CD14-positive monocyte (primary cell): ENCODE results near the gene SAMD4B. TPM values are rescaled to one million over a fixed set of nuclear protein-coding genes. Genes with fewer than 3 reads are reported as not detected.
A peak's percentile ranks its signal among the peaks of the same experiment; 100 is the strongest.

Experiments
- DNase-seq, 3 donors: peaks; one replicate each; pipeline ENCODE4 v3.0.0-alpha.2; 2011 to 2022
- H2AFZ ChIP-seq: 2 replicates; pipeline ENCODE4 v1.6.0; 2012; ENCODE audit warnings: mild to moderate bottlenecking, low read depth, low read length, inconsistent platforms; ENCODE audit not compliant: insufficient read depth, poor library complexity, severe bottlenecking
- H3K27ac ChIP-seq, 2 donors: 1 replicate in 1 of 2; 2 replicates in 1 of 2; pipeline ENCODE4 v1.5.1; 2012 to 2013; ENCODE audit warnings: low read length in 2 of 2, control low read depth in 1 of 2, inconsistent platforms in 1 of 2, low read depth in 1 of 2, mild to moderate bottlenecking in 1 of 2
- H3K27me3 ChIP-seq, 2 donors: one replicate each; pipeline versions ENCODE4 v1.6.0 to v1.6.1; 2011 to 2013; ENCODE audit warnings: low read length in 2 of 2; ENCODE audit not compliant: control insufficient read depth in 2 of 2, insufficient read depth in 2 of 2
- H3K36me3 ChIP-seq, 2 donors: replicated peaks in 1 of 2; 1 replicate in 1 of 2; 2 replicates in 1 of 2; pipeline versions ENCODE4 v1.5.1 to v1.6.1; 2012 to 2013; ENCODE audit warnings: low read length in 2 of 2, control low read depth in 1 of 2, inconsistent platforms in 1 of 2, mild to moderate bottlenecking in 1 of 2; ENCODE audit not compliant: insufficient read depth in 2 of 2, control insufficient read depth in 1 of 2
- H3K4me1 ChIP-seq, 2 donors: 1 replicate in 1 of 2; 2 replicates in 1 of 2; pipeline versions ENCODE4 v1.5.1 to v1.6.1; 2012 to 2013; ENCODE audit warnings: low read length in 2 of 2, control low read depth in 1 of 2, inconsistent platforms in 1 of 2, mild to moderate bottlenecking in 1 of 2, moderate library complexity in 1 of 2; ENCODE audit not compliant: insufficient read depth in 2 of 2, control insufficient read depth in 1 of 2
- H3K4me2 ChIP-seq: replicated peaks from 2 replicates; pipeline ENCODE3; 2012; ENCODE audit warnings: low read length, moderate library complexity, mild to moderate bottlenecking; ENCODE audit not compliant: poor library complexity, severe bottlenecking; ENCODE audit errors: extremely low read depth
- H3K4me3 ChIP-seq, 3 experiments: fragments of 200-600 bp in 1 of 3; sonication (generic) in 1 of 3; replicated peaks in 1 of 3; 1 replicate in 2 of 3; 2 replicates in 1 of 3; pipeline ENCODE4 v1.5.1; 2011 to 2013; ENCODE audit warnings: low read length in 3 of 3, mild to moderate bottlenecking in 3 of 3, control low read depth in 2 of 3, low read depth in 2 of 3, inconsistent platforms in 1 of 3, moderate library complexity in 1 of 3
- H3K79me2 ChIP-seq: 2 replicates; pipeline ENCODE4 v1.6.0; 2012; ENCODE audit warnings: mild to moderate bottlenecking, control low read depth, inconsistent platforms, low read length, moderate library complexity; ENCODE audit not compliant: insufficient read depth
- H3K9ac ChIP-seq: 2 replicates; pipeline ENCODE4 v1.6.0; 2017; ENCODE audit warnings: low read length, mild to moderate bottlenecking; ENCODE audit not compliant: insufficient read depth, poor library complexity, severe bottlenecking
- H3K9me3 ChIP-seq, 2 donors: replicated peaks in 1 of 2; 1 replicate in 1 of 2; 2 replicates in 1 of 2; pipeline versions ENCODE4 v1.5.1 to v1.6.1; 2012 to 2013; ENCODE audit warnings: low read length in 2 of 2, control low read depth in 1 of 2; ENCODE audit not compliant: control insufficient read depth in 1 of 2, insufficient read depth in 1 of 2
- H4K20me1 ChIP-seq: 2 replicates; pipeline ENCODE4 v1.6.0; 2012; ENCODE audit warnings: mild to moderate bottlenecking, low read length, control low read depth, moderate library complexity; ENCODE audit not compliant: insufficient read depth
- H3K27ac Mint-ChIP-seq, 7 donors: one replicate each; pipeline ENCODE4 v1.8.0; 2020; ENCODE audit warnings: mild to moderate bottlenecking in 7 of 7, mixed read lengths in 7 of 7, moderate library complexity in 6 of 7, inconsistent platforms in 2 of 7
- H3K27me3 Mint-ChIP-seq, 3 donors: one replicate each; pipeline ENCODE4 v1.8.0; 2021 to 2022; ENCODE audit warnings: low read depth in 3 of 3, mild to moderate bottlenecking in 3 of 3, mixed read lengths in 3 of 3, moderate library complexity in 3 of 3, inconsistent platforms in 1 of 3
- H3K36me3 Mint-ChIP-seq, 2 donors: one replicate each; pipeline ENCODE4 v1.8.0; 2020; ENCODE audit warnings: mixed read lengths in 2 of 2, inconsistent platforms in 1 of 2, mild to moderate bottlenecking in 1 of 2
- H3K4me1 Mint-ChIP-seq: one replicate; pipeline ENCODE4 v1.8.0; 2020; ENCODE audit warnings: mild to moderate bottlenecking, mixed read lengths
- H3K4me3 Mint-ChIP-seq, 2 donors: one replicate each; pipeline ENCODE4 v1.8.0; 2020; ENCODE audit warnings: mild to moderate bottlenecking in 2 of 2, mixed read lengths in 2 of 2, moderate library complexity in 1 of 2
- H3K9me3 Mint-ChIP-seq, 7 donors: one replicate each; pipeline ENCODE4 v1.8.0; 2020 to 2022; ENCODE audit warnings: mixed read lengths in 7 of 7, mild to moderate bottlenecking in 6 of 7, moderate library complexity in 6 of 7, inconsistent platforms in 2 of 7
- whole genome bisulfite sequencing: methylation state at CpG from one replicate; pipeline ENCODE4 v1.1.5; 2013; ENCODE audit warnings: missing lambda C conversion rate; ENCODE audit not compliant: insufficient coverage; 5-methylcytosine and 5-hydroxymethylcytosine counted together
- intact Hi-C, 2 donors: fragments of 100-400 bp; cut with micrococcal nuclease; formaldehyde crosslinking; loops; one replicate each; pipeline versions ENCODE4 v1.15.0 to v1.15.1; 2023
- polyA plus RNA-seq, 3 donors: library from polyadenylated mRNA; depleted of rRNA in 1 of 3; unstranded in 2 of 3; stranded (reverse) in 1 of 3; fragments of 300-500 nt in 2 of 3; fragments of >200 nt in 1 of 3; fragmentation: Illumina TruSeq in 2 of 3; gene quantifications; 1 replicate in 2 of 3; 2 replicates in 1 of 3; pipeline ENCODE4 v1.2.3, GENCODE V29; 2012 to 2021
- TF ChIP-seq, protein P1 (sequence below): fragments of 200-600 bp; IDR thresholded peaks from one replicate; pipeline ENCODE4 v1.8.0; 2022; ENCODE audit warnings: antibody characterized with exemption, mild to moderate bottlenecking

SAMD4B gene
- polyA plus RNA-seq, 3 donors = 4.5 to 56.6 (median 5.6) TPM

DNA sequence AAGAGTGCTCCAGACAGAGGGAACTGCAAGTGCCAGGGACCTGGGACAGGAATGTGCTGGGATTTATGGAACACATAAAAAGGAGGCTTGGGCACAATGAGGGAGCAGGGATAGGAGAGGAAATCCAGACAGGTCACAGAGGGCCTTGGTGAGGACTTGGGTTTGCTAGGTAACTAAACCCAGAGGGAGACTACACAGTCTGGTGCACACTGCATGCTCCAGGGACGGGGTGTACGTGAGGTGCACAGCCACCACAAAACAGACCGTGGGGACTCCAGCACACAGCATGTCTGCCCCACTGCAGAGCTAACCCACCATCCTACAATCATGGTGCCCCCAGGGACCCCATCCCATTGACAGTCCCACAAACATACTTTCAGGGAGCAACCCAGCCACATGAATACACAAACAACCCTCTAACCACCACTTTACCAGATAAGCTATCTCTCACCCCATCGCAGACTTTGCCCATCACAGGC lies 58.9 kb downstream of the SAMD4B start:
- Mint-ChIP-seq H3K9me3 (peaks cover 0 to 4% (median 0%) of the 10 kb centered on the region in 7 donors), H3K4me1 (peaks cover 63% of the 10 kb centered on the region), H3K4me3 (peak overlapping the region; percentile 71 to 92), H3K27me3 (peaks cover 0 to 3% (median 2%) of the 10 kb centered on the region in 3 donors), H3K36me3 (peaks cover 11 to 34% of the 10 kb centered on the region in 2 donors), H3K27ac (peak overlapping the region; percentile 98 to 100 (median 100))
- TF ChIP-seq, protein P1, sequence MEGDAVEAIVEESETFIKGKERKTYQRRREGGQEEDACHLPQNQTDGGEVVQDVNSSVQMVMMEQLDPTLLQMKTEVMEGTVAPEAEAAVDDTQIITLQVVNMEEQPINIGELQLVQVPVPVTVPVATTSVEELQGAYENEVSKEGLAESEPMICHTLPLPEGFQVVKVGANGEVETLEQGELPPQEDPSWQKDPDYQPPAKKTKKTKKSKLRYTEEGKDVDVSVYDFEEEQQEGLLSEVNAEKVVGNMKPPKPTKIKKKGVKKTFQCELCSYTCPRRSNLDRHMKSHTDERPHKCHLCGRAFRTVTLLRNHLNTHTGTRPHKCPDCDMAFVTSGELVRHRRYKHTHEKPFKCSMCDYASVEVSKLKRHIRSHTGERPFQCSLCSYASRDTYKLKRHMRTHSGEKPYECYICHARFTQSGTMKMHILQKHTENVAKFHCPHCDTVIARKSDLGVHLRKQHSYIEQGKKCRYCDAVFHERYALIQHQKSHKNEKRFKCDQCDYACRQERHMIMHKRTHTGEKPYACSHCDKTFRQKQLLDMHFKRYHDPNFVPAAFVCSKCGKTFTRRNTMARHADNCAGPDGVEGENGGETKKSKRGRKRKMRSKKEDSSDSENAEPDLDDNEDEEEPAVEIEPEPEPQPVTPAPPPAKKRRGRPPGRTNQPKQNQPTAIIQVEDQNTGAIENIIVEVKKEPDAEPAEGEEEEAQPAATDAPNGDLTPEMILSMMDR = no peak
- no peaks in the 10 kb centered on the region for H3K9me3 ChIP-seq
- peaks cover 0 to 5% of the 10 kb centered on the region in 2 donors for H3K36me3 ChIP-seq
- 53% methylated on average over 4 of the region's 4 CpGs for WGBS
- H2AFZ ChIP-seq = no peak overlapping the region
- H3K4me1 ChIP-seq = peaks cover 85% of the 10 kb centered on the region in 2 donors
- H3K4me2 ChIP-seq = peak overlapping the region; percentile 75
- no peaks in the 10 kb centered on the region for H3K27me3 ChIP-seq
- peak overlapping the region in 1 of 3 experiments; percentile 96 for H3K4me3 ChIP-seq
- peak overlapping the region; percentile 100 for H3K9ac ChIP-seq
- DNase-seq = peak in 1 of 3 donors; percentile 16
- H4K20me1 ChIP-seq = peaks cover 2% of the 10 kb centered on the region
- intact Hi-C loops = loop anchor here in 1 of 2 donors (5.0 kb wide), 1 partner anchor 719 kb away; no protein-coding TSS in a partner anchor
- peaks cover 80% of the 10 kb centered on the region for H3K79me2 ChIP-seq
- peak overlapping the region; percentile 98 to 99 for H3K27ac ChIP-seq

DNA sequence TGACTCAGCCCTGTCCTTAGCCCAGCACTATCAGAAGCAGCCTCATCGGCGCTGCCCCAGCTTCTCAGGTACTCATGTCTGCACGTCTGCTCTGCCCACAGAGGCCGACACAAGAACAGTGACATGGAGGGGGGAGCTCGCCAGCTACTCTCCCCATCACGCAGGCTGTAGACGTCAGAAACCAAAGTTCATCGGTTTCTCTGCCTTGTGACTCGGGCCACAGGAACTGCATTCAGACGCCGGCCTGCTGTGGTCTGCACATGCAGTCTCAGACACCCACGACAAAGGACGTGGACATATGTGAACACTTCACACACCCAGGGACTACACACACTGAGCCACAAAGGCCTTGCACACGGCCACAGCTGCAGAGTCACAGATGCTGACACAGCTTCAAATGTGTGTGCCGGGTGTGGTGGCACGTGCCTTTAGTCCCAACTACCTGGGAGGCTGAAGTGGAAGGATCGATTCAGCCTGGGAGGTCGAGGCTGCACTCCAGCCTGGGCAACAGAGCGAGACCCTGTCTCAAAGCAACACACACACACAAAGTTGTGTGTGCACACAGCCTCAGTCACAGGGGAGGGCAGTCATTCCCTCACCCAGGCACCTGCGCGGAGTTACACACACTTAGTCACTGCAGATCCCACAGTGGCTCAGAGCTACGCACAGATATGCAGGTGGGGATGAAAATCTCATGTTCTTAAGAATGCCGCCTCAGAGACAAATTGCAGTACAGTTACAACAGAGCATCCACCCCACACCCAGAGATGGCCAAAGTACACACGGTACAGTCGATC lies 59.5 kb downstream of the SAMD4B start:
- H3K27ac ChIP-seq = peak overlapping the region; percentile 98 to 99
- Mint-ChIP-seq H3K36me3 (peaks cover 12 to 28% of the 10 kb centered on the region in 2 donors), H3K27ac (peak overlapping the region; percentile 98 to 100 (median 100)), H3K9me3 (peaks cover 0 to under 1% (median 0%) of the 10 kb centered on the region in 7 donors), H3K27me3 (peaks cover 0 to 3% (median 2%) of the 10 kb centered on the region in 3 donors), H3K4me1 (peaks cover 65% of the 10 kb centered on the region), H3K4me3 (peak overlapping the region; percentile 71 to 92)
- peak overlapping the region; percentile 75 for H3K4me2 ChIP-seq
- peak overlapping the region in 2 of 3 experiments; percentile 6 to 96 for H3K4me3 ChIP-seq
- TF ChIP-seq, protein P1 = no peak
- H3K9ac ChIP-seq = peak overlapping the region; percentile 100
- peaks cover 85% of the 10 kb centered on the region in 2 donors for H3K4me1 ChIP-seq
- H3K36me3 ChIP-seq = peaks cover 0 to under 1% of the 10 kb centered on the region in 2 donors
- H4K20me1 ChIP-seq = peaks cover 6% of the 10 kb centered on the region
- H3K9me3 ChIP-seq = no peaks in the 10 kb centered on the region
- intact Hi-C loops = loop anchor here in 1 of 2 donors (1.0 to 5.0 kb wide), 2 partner anchors 9 to 719 kb away; no protein-coding TSS in a partner anchor
- H2AFZ ChIP-seq = no peak overlapping the region
- peak; percentile 79 to 83 (median 80) for DNase-seq
- H3K79me2 ChIP-seq = peaks cover 85% of the 10 kb centered on the region
- 48% methylated on average over 14 of the region's 25 CpGs for WGBS
- H3K27me3 ChIP-seq = no peaks in the 10 kb centered on the region
